ENCODE measurements around the gene CGB2.

Gene CGB2

DNA sequence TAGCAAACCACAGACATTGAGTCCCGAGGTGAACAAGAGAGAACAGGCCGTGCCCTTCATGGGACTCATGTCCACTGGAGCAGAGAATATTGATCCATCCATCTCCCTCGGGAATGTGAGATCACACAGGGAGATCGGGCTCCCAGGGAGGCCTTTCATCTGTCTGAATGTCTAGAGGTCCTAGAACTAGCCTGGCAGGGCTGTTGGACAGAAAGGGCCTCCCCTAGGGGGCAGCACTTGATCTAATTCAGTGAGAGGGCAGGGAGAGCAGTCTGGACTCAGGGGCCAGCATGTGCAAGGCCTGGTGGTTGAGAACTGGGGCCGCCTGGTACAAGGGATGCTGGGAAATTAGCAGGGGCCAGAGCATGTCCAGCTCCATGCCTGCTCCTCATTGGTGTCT lies 33.7 kb upstream of the CGB2 start:
- Mint-ChIP-seq H3K4me3 (no peak overlapping the region), H3K9me3 (no peaks in the 10 kb centered on the region), H3K4me1 (peaks cover 40% of the 10 kb centered on the region), H3K27ac (peak overlapping the region; percentile 39), H3K36me3 (peaks cover 59% of the 10 kb centered on the region)
- peak in 1 of 2 donors; percentile 82 for DNase-seq (ENCODE audit: low spot score in 2 of 2)
- no peak for ATAC-seq

DNA sequence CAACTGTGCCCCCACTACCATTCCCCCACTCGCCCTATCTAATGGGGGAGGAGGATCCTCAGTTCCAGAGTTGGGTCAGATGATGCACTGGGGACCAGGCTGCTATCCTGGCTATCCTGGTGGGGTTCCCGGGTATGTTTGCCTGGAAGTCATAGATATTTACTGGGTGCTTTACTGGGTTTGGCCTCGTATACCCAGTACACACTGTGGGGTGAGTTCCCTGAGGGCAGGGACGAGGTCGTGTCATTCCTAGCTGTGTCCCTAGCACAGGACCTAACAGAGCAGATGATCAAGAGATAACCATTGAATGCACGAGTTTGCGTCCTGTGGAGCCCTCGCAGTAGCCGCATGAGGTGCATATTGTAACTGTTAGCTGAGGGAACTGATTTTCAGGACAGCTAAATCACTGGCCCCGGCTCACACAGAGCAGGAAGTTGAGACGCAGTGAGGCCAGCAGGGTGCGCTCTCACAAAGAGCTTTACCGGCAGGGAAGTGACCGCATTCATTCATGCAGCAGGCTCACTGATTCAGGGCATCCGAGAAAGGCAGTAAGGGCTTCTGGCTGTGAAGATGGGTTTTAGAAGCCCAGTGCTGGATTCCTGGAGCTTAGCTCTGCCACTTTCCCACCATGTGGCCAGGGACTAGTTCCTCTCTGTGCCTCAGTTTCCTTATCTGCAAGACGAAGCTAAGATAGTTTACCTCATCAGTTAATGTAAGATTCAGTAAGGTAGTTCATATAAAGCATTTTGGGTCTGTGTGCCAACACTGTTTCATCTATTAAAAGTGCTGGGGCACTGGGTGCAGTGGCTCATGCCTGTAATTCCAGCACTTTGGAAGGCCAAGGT lies 32.0 kb upstream of the CGB2 start:
- Mint-ChIP-seq H3K9me3 (no peaks in the 10 kb centered on the region), H3K36me3 (peaks cover 62% of the 10 kb centered on the region), H3K4me1 (peaks cover 29% of the 10 kb centered on the region), H3K4me3 (no peak overlapping the region), H3K27ac (no peak overlapping the region)
- DNase-seq (ENCODE audit: low spot score in 2 of 2) (peak; percentile 54 to 76), ATAC-seq (peak; percentile 90)

- Mint-ChIP-seq H3K36me3 (peaks cover 98% of the 10 kb centered on the region), H3K4me3 (no peak overlapping the region), H3K9me3 (no peaks in the 10 kb centered on the region), H3K4me1 (peaks cover 7% of the 10 kb centered on the region), H3K27ac (no peak overlapping the region)
- ATAC-seq (no peak), DNase-seq (ENCODE audit: low spot score in 2 of 2) (no peak)
Measured at GRCh38 chr19:49004133-49004532, 27.6 kb upstream of the CGB2 start.

DNA sequence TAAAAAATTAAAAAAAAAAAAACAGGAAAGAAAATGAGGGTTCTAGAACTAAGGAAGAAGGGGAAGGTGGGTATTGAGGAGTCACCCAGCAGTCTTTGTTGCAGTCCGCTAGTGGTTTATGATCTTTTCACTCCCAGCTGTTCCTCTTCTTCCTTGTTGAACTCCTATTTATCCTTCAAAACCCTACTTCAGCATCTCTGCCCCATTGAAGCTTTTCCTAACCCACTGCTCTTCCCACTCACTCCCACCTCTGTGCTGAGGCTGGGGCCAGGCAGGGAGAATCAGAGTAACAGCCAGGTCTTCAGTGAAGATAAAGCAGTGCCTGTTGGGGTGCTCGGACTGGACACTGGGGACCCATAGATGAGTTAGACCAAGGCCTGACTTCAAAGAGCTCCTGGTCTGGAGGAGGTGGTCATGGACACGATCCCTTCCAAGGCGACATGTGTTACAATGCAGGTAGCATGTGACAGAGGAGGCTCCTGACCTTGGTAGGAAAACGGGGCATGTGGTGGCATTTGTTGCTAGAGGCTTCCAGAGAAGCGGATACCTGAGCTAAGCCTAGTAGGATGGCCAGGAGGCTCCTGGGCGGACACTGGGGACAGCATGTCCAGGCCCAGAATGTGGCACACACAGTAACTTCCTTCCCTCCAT lies 26.6 kb upstream of the CGB2 start:
- DNase-seq (ENCODE audit: low spot score in 2 of 2): no peak
- Mint-ChIP-seq H3K9me3 (no peaks in the 10 kb centered on the region), H3K27ac (no peak overlapping the region), H3K36me3 (peaks cover 98% of the 10 kb centered on the region), H3K4me3 (no peak overlapping the region), H3K4me1 (no peaks in the 10 kb centered on the region)
- ATAC-seq: no peak

DNA sequence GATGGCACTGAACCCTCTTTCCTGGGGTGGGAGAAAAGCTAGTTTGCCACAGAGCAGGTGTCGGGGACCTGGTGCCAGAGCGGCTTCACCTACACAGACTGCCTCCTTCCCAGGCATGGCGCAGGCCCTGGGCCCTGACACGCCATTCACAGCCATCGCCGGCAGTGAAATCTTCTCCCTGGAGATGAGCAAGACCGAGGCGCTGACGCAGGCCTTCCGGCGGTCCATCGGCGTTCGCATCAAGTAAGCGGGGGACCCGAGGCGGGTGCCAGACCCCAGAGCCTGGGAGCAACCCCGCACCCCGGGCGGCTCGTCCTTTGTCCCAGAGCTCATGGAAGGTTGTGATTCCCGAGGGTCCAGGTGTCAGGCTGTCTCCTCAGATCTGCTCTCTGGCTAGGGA lies 24.8 kb upstream of the CGB2 start:
- Mint-ChIP-seq H3K4me3 (no peak overlapping the region), H3K36me3 (peaks cover 96% of the 10 kb centered on the region), H3K27ac (no peak overlapping the region), H3K4me1 (no peaks in the 10 kb centered on the region), H3K9me3 (no peaks in the 10 kb centered on the region)
- ATAC-seq (no peak), DNase-seq (ENCODE audit: low spot score in 2 of 2) (no peak)

DNA sequence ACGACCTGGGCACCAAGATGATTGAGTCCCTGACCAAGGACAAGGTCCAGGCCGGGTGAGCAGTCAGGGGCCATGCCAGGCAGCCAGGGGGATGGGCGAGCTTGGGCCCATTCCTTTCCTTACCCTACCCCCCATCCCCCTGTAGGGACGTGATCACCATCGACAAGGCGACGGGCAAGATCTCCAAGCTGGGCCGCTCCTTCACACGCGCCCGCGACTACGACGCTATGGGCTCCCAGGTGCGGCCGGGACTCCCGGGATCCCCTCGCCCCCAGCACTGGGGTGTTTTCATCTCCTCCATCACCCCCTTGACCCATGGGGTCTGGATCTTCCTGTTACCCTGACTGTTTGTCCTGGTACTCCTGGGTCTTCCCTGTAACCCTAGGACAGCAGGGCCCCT lies 21.9 kb upstream of the CGB2 start:
- Mint-ChIP-seq H3K9me3 (no peaks in the 10 kb centered on the region), H3K27ac (no peak overlapping the region), H3K4me3 (no peak overlapping the region), H3K4me1 (no peaks in the 10 kb centered on the region), H3K36me3 (peaks cover 84% of the 10 kb centered on the region)
- ATAC-seq: no peak
- no peak for DNase-seq (ENCODE audit: low spot score in 2 of 2)

DNA sequence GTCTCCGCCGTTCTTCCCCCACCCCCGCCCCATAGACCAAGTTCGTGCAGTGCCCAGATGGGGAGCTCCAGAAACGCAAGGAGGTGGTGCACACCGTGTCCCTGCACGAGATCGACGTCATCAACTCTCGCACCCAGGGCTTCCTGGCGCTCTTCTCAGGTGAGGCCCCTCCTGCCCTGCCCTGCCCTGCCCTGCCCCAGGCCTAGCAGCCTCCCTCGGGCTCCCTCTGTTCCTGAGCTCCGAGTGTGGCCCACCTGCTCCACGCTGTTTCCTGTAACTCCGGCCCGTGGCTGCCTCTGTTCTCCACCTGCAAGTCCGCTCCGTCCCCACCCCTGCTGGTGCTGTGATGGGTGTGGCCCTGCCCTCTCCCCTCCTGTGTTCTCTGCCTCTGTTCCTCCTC lies 21.2 kb upstream of the CGB2 start:
- ATAC-seq (no peak), DNase-seq (ENCODE audit: low spot score in 2 of 2) (no peak)
- Mint-ChIP-seq H3K36me3 (peaks cover 79% of the 10 kb centered on the region), H3K27ac (no peak overlapping the region), H3K4me3 (no peak overlapping the region), H3K9me3 (no peaks in the 10 kb centered on the region), H3K4me1 (no peaks in the 10 kb centered on the region)

- no peak overlapping the region for H3K27ac Mint-ChIP-seq
- no peaks in the 10 kb centered on the region for H3K9me3 Mint-ChIP-seq
- peaks cover 77% of the 10 kb centered on the region for H3K36me3 Mint-ChIP-seq
- DNase-seq (ENCODE audit: low spot score in 2 of 2): no peak
- no peak overlapping the region for H3K4me3 Mint-ChIP-seq
- ATAC-seq: no peak
- H3K4me1 Mint-ChIP-seq: no peaks in the 10 kb centered on the region
Measured at GRCh38 chr19:49011194-49011593, 20.5 kb upstream of the CGB2 start.

GRCh38 chr19:49014123-49014869 lies 17.4 kb upstream of the CGB2 start:
- Mint-ChIP-seq H3K36me3 (peaks cover 47% of the 10 kb centered on the region), H3K9me3 (no peaks in the 10 kb centered on the region), H3K4me3 (no peak overlapping the region), H3K27ac (no peak overlapping the region), H3K4me1 (peaks cover 10% of the 10 kb centered on the region)
- no peak for ATAC-seq
- DNase-seq (ENCODE audit: low spot score in 2 of 2): no peak

DNA sequence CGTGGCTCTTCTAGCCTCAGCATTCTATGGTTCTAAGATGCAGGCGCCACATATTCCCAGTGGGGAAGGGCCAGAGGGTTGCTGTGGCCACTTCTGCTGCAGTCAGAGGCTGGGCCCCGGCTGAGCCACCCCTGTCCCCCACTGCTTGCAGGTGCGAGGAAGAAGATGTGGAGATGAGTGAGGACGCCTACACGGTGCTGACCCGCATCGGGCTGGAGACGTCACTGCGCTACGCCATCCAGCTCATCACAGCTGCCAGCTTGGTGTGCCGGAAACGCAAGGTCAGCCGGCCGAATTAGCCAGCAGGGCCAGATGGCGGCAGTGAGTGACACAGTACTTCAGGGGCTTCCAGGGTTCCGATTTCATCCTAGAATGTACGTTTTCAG lies 16.8 kb upstream of the CGB2 start:
- DNase-seq (ENCODE audit: low spot score in 2 of 2): no peak
- H3K4me1 Mint-ChIP-seq: peaks cover 13% of the 10 kb centered on the region
- ATAC-seq: no peak
- H3K9me3 Mint-ChIP-seq: no peaks in the 10 kb centered on the region
- peaks cover 42% of the 10 kb centered on the region for H3K36me3 Mint-ChIP-seq
- H3K27ac Mint-ChIP-seq: no peak overlapping the region
- H3K4me3 Mint-ChIP-seq: no peak overlapping the region

DNA sequence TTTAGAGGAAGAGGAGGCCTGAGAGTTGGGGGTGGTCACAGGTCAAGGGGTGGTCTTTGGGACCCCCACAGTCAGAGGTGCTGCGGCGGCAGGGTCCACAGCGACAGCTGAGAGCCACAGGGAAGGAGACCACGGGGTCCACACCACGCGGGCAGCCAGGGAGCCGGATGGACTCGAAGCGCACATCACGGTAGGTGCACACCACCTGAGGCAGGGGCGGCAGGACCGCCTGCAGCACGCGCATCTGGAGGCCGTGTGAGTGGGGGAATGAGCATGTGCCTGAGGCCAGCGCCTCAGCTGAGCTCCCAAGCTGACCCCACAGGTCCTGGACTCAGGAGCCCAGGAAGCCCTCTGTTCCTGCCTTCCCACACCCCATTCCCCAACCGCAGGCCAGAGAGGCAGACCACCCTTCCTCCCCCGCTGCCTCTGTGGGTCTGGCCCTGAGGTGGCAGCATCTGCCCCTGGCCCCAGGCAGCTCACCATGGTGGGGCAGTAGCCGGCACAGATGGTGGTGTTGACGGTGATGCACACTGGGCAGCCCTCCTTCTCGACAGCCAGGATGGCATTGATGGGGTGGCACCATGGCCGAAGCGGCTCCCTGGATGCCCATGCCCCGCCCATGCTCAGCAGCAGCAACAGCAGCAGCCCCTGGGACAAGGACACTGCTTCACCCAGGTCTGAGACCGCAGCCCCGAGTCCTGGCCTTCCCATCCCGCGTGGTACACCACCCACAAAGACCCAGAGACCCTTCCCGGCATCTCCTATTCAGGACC lies 15.4 kb upstream of the CGB2 start:
- H3K27ac Mint-ChIP-seq: peak overlapping the region; percentile 43
- no peak for ATAC-seq

DNA sequence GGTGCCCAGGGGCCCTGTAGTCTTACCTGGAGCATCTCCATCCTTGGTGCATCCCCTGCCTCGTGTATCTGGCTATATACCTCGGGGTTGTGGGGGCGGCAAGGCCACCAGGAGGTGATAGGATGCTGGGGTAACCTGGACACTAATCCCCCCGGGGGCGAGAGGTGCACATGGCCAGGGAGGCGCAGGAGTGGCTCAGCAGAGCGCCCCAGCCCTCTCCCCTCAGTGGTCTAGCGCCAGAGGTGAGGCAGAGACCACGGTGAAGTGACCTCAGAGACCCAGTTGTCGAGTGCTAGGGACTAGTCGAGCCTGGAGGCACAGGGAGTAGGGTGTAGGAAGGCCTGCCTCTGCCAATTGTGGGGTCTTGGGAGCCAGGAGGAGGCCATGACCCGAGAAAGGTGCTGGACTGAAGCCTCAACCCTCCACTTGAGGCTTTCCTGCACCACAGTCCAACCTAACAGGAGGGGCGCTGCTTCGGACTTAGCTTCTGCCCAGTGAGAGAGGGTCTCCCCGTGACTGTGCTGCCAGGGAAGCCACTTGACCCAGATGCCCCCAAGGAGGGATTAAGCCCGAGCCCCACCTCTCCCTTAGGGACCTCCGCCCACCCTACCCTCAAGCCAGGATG lies 14.5 kb upstream of the CGB2 start, which contains the start of gene LHB:
Gene LHB (minus strand): TSS at position 51 of the 625 bp plus-strand sequence. CDS start 10 bp downstream, at position 41.
- peak within 1 kb of the TSS; percentile 43 for H3K27ac Mint-ChIP-seq
- DNase-seq (ENCODE audit: low spot score in 2 of 2) (no peak), ATAC-seq (no peak)
- H3K9me3 Mint-ChIP-seq: no peaks in the 10 kb centered on the region
- peaks cover 31% of the 10 kb centered on the region for H3K4me1 Mint-ChIP-seq
- peak within 1 kb of the TSS; percentile 84 for H3K4me3 Mint-ChIP-seq
- H3K36me3 Mint-ChIP-seq: peaks cover 23% of the 10 kb centered on the region

More for the DNA sequence above, 15.4 kb upstream of the CGB2 start:
- Mint-ChIP-seq H3K4me3 (no peak overlapping the region), H3K4me1 (peaks cover 25% of the 10 kb centered on the region), H3K36me3 (peaks cover 29% of the 10 kb centered on the region), H3K9me3 (no peaks in the 10 kb centered on the region)
- DNase-seq (ENCODE audit: low spot score in 2 of 2): no peak

DNA sequence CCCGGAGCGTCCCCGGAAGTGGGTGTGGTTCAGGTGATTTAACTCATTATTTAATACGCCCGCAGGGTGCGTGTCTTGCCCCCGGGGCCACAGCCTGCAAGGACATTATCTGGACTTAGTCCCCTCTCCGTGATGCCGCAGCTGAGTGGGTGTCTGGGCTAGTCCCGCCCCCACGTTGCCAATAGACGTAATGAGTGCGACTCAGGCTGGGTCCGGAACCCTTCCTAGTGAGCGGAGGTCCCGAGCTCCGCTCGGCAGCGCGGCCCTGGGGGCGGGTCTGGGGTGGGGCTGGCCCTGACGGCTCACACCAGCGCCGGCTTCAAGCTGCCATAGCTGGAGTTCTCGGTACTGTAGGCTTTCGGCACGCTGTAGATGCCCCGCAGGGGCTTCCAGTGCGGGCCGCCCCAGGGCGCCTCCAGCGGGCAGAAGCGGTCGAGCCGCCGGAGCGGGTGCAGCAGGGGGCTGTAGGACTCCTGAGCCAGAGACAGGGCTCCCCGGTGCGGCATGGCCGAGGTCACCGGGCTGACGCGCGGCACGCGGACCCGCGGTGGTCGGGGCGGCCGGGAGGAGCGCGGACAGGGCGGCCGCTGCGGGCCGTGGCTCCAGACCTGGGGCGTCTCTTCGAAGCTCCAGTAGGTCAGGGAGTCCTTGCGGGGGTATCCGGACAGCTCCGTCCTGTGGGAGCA lies 13.9 kb upstream of the CGB2 start:
- H3K9me3 Mint-ChIP-seq: no peaks in the 10 kb centered on the region
- peak; percentile 55 to 82 for DNase-seq (ENCODE audit: low spot score in 2 of 2)
- peaks cover 31% of the 10 kb centered on the region for H3K4me1 Mint-ChIP-seq
- peaks cover 21% of the 10 kb centered on the region for H3K36me3 Mint-ChIP-seq
- peak; percentile 82 for ATAC-seq
- H3K4me3 Mint-ChIP-seq: peak overlapping the region; percentile 84
- no peak overlapping the region for H3K27ac Mint-ChIP-seq
